Rectal smooth muscle tissue (tissue), 1 donor: Measurements from ENCODE around the gene AKAP6.
"Not testable (repeated sequence)": the region's sequence is repeated elsewhere in the genome, so short reads cannot be mapped to it uniquely, and the experiment has no call there.

Experiments used
- H3K27ac ChIP-seq: one replicate; pipeline ENCODE4 v1.7.0; 2013; ENCODE audit warnings: low read depth, low read length, inconsistent platforms
- H3K27me3 ChIP-seq: one replicate; pipeline ENCODE4 v1.7.0; 2013; ENCODE audit warnings: low read length; ENCODE audit not compliant: control insufficient read depth, insufficient read depth
- H3K36me3 ChIP-seq: one replicate; pipeline ENCODE4 v1.7.0; 2013; ENCODE audit warnings: low read length; ENCODE audit not compliant: control insufficient read depth, insufficient read depth
- H3K4me1 ChIP-seq: one replicate; pipeline ENCODE4 v1.7.0; 2013; ENCODE audit warnings: low read length; ENCODE audit not compliant: control insufficient read depth, insufficient read depth
- H3K4me3 ChIP-seq: one replicate; pipeline ENCODE4 v1.7.0; 2013; ENCODE audit warnings: low read length
- H3K9ac ChIP-seq: one replicate; pipeline ENCODE4 v1.7.0; 2013; ENCODE audit warnings: low read length

Gene AKAP6

DNA sequence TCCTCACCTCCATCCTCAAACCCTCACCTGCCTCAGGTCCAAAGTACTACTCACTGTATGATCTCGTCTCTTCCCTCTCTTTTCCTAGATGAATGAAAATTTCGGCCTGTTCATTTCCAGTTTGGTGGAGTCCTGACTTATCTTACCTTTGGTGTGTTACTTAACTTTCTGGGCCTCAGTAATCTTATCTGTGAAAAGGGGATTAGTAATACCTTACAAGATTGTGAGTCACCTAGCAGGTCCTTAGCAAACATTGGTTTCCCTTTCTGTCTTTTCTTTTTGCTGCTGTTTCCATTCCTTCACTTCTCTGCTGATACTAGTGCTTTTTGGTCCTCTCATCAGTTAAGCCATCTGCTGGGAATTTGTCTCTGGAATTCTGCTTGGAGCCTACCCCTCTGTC is 52.8 kb downstream of the AKAP6 start:
- no peaks in the 10 kb centered on the region for H3K27me3 ChIP-seq
- H3K4me3 ChIP-seq: no peak overlapping the region
- no peak overlapping the region for H3K9ac ChIP-seq
- H3K36me3 ChIP-seq: no peaks in the 10 kb centered on the region
- no peak overlapping the region for H3K27ac ChIP-seq
- H3K4me1 ChIP-seq: no peaks in the 10 kb centered on the region

GRCh38 chr14:32382704-32383103 is 53.6 kb downstream of the AKAP6 start:
- Histone ChIP-seq H3K4me1 (no peaks in the 10 kb centered on the region), H3K27me3 (no peaks in the 10 kb centered on the region), H3K36me3 (no peaks in the 10 kb centered on the region), H3K4me3 (no peak overlapping the region), H3K9ac (no peak overlapping the region), H3K27ac (no peak overlapping the region)

DNA sequence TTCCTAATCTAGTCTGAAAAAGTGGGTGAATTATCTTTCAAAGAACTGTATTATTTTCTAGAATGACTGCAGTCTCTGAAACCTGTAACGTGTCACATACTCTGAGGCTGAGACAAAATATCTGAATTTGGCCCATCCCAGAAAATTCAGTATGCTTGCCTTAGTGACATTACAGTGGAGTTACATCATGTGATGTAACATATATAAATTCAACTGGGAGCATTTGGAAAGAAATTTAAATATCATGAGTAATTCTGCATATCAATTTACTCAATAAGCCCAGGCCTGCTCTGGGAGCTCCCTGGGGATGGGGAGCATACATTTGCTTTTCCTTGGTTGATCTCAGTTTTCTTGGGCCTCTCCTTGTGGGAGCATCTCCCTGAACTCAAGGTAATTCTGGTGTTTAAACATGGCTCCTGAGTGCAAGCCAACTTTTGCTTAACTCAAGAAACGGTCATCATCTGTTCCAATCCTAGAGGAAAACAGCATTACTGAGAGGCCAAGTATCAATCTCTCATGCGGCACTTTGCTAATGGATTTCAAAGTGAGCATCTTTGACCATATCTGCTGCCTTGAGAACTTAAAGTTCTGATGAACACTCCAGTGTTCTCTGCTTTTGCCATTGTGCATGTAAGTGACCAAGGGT is 54.4 kb downstream of the AKAP6 start:
- Histone ChIP-seq H3K4me3 (no peak overlapping the region), H3K36me3 (no peaks in the 10 kb centered on the region), H3K27me3 (no peaks in the 10 kb centered on the region), H3K9ac (no peak overlapping the region), H3K4me1 (no peaks in the 10 kb centered on the region), H3K27ac (no peak overlapping the region)

DNA sequence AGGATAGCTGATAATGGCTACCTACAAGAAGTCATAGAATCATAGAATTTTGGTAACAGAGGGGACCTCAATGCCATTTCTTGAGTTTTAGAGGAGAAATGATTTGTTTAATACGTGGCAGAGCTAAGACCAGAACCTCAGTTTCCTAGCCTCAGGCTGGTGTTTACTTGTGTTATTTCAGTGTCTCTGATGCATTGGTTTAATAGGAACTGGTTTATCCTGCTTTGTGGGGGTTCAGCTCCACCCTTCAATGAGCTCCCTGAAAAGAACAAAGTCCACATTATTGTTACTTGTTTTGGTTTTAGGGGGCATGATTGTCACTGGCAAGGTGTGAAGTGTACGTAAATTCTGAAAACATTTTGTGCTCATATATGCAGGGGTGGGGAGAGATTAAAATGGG is 55.4 kb downstream of the AKAP6 start:
- Histone ChIP-seq H3K27ac (no peak overlapping the region), H3K9ac (no peak overlapping the region), H3K36me3 (no peaks in the 10 kb centered on the region), H3K4me1 (no peaks in the 10 kb centered on the region), H3K4me3 (no peak overlapping the region), H3K27me3 (no peaks in the 10 kb centered on the region)

GRCh38 chr14:32387295-32387694 is 58.2 kb downstream of the AKAP6 start:
- not testable (repeated sequence) for H3K27me3 ChIP-seq, H3K9ac ChIP-seq, H3K4me1 ChIP-seq, H3K36me3 ChIP-seq, H3K4me3 ChIP-seq, H3K27ac ChIP-seq

GRCh38 chr14:32393119-32393518 is 64.0 kb downstream of the AKAP6 start:
- no peaks in the 10 kb centered on the region for H3K4me1 ChIP-seq
- no peak overlapping the region for H3K27ac ChIP-seq
- H3K27me3 ChIP-seq: no peaks in the 10 kb centered on the region
- H3K4me3 ChIP-seq: no peak overlapping the region
- no peaks in the 10 kb centered on the region for H3K36me3 ChIP-seq
- H3K9ac ChIP-seq: no peak overlapping the region

- Histone ChIP-seq H3K36me3 (no peaks in the 10 kb centered on the region), H3K27ac (no peak overlapping the region), H3K4me1 (no peaks in the 10 kb centered on the region), H3K9ac (no peak overlapping the region), H3K27me3 (no peaks in the 10 kb centered on the region), H3K4me3 (no peak overlapping the region)
These were observed 64.9 kb downstream of the AKAP6 start for GRCh38 chr14:32394038-32394437.

DNA sequence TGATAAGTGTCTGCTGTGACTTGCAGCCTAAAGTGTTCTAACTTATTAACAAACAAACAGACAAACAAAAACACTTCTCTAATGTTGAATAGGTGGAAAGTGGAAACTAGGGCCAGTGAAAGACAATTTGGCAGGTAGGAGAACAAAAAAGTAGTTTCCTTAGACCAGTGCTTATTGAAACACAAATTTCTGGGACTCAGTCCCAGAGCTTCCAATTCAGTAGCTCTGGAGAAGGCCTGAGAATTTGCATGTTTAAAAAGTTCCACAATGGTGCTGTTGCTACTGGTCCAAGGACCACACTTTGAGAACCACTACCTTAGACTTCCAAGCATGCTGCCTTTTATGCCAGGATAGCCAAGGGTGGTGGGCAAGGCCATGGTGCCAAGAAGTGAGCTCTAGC is 67.8 kb downstream of the AKAP6 start:
- Histone ChIP-seq H3K4me1 (no peaks in the 10 kb centered on the region), H3K36me3 (no peaks in the 10 kb centered on the region), H3K27ac (no peak overlapping the region), H3K4me3 (no peak overlapping the region), H3K27me3 (no peaks in the 10 kb centered on the region), H3K9ac (no peak overlapping the region)

GRCh38 chr14:32397861-32398640 is 69.0 kb downstream of the AKAP6 start:
- Histone ChIP-seq H3K4me3 (no peak overlapping the region), H3K27me3 (no peaks in the 10 kb centered on the region), H3K27ac (no peak overlapping the region), H3K9ac (no peak overlapping the region), H3K4me1 (no peaks in the 10 kb centered on the region), H3K36me3 (no peaks in the 10 kb centered on the region)

- Histone ChIP-seq H3K27me3 (no peaks in the 10 kb centered on the region), H3K27ac (no peak overlapping the region)
These were observed 70.8 kb downstream of the AKAP6 start for GRCh38 chr14:32399920-32400319.

DNA sequence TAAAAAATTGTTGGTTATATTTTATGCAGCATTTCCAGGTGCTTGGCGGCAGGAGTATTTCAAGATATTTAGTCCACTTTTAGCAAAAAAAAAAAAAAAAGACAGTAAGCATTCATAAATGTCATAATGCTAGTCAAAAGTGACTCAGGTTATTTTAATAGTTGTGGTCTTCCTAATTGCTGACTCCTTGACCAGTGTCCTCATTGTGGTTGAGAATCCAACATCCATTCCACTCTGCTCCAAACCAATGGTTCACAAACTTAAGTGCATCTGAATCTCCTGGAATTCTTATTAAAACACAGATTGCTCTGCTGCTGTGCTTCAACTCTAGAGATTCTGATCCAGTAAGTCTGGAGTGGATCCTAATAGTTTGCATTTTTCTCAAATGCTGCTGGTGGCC is 71.4 kb downstream of the AKAP6 start:
- Histone ChIP-seq H3K36me3 (no peaks in the 10 kb centered on the region), H3K4me1 (no peaks in the 10 kb centered on the region), H3K4me3 (no peak overlapping the region), H3K27ac (no peak overlapping the region), H3K9ac (no peak overlapping the region), H3K27me3 (no peaks in the 10 kb centered on the region)

More at GRCh38 chr14:32399920-32400319, 70.8 kb downstream of the AKAP6 start:
- no peak overlapping the region for H3K4me3 ChIP-seq
- H3K4me1 ChIP-seq: no peaks in the 10 kb centered on the region
- H3K36me3 ChIP-seq: no peaks in the 10 kb centered on the region
- H3K9ac ChIP-seq: no peak overlapping the region

- Histone ChIP-seq H3K9ac (no peak overlapping the region), H3K4me1 (peaks cover 8% of the 10 kb centered on the region), H3K36me3 (no peaks in the 10 kb centered on the region), H3K27me3 (no peaks in the 10 kb centered on the region), H3K27ac (no peak overlapping the region), H3K4me3 (no peak overlapping the region)
These were observed 73.9 kb downstream of the AKAP6 start for GRCh38 chr14:32403021-32403420.

- Histone ChIP-seq H3K27me3 (no peaks in the 10 kb centered on the region), H3K9ac (no peak overlapping the region), H3K27ac (no peak overlapping the region), H3K36me3 (no peaks in the 10 kb centered on the region), H3K4me1 (peaks cover 11% of the 10 kb centered on the region), H3K4me3 (no peak overlapping the region)
These were observed 74.6 kb downstream of the AKAP6 start for GRCh38 chr14:32403688-32404087.
